PFSK-1 (cell line): ENCODE results near the gene SH3GL1.

ENCODE experiments used
- FOXP2 ChIP-seq: optimal IDR thresholded peaks from 2 replicates; pipeline ENCODE3; 2011; ENCODE audit warnings: borderline replicate concordance, control low read depth, inconsistent platforms; ENCODE audit not compliant: insufficient read depth; ENCODE audit errors: extremely low read length, extremely low read depth
- POLR2AphosphoS5 ChIP-seq: IDR thresholded peaks from 2 replicates; pipeline ENCODE4 v1.6.1; 2012; ENCODE audit warnings: low read depth, mild to moderate bottlenecking, control low read depth, low read length, moderate library complexity
- SIN3A ChIP-seq: IDR thresholded peaks from 2 replicates; pipeline ENCODE4 v1.6.1; 2012; ENCODE audit warnings: mild to moderate bottlenecking, low read length, moderate library complexity, borderline replicate concordance; ENCODE audit not compliant: insufficient read depth
- TAF1 ChIP-seq: IDR thresholded peaks from 2 replicates; pipeline ENCODE4 v1.6.1; 2012; ENCODE audit warnings: low read length, control low read depth, borderline replicate concordance; ENCODE audit not compliant: insufficient read depth
- TF ChIP-seq, protein P1 (sequence below), 2 experiments: IDR thresholded peaks; 2 replicates each; pipeline versions ENCODE4 v1.6.1 to v1.8.0; 2011 to 2012; ENCODE audit warnings: low read depth in 2 of 2, low read length in 2 of 2, control low read depth in 1 of 2, inconsistent platforms in 1 of 2, mild to moderate bottlenecking in 1 of 2, moderate library complexity in 1 of 2; ENCODE audit not compliant: insufficient read depth in 1 of 2

The SH3GL1 gene

DNA sequence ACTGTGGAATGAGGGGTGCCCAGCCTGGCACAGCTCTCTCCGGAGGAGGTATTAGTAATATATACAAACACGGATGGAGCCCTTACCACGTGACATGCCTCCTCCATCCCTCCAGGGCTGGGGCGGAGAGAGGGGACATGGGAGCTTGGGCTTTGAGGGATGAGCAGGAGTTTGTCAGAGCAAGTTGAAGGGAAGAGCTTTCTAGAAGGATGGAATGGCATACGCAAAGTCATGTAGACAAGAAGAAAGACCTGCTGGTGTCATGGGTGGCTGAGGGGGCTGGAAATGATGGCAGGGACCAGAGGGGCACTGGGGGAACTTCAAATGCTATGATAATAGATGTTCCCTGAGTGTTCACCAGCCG lies 54.3 kb downstream of the SH3GL1 start:
- TF ChIP-seq POLR2AphosphoS5 (no peak), FOXP2 (no peak), TAF1 (no peak), SIN3A (no peak)
- TF ChIP-seq, protein P1, sequence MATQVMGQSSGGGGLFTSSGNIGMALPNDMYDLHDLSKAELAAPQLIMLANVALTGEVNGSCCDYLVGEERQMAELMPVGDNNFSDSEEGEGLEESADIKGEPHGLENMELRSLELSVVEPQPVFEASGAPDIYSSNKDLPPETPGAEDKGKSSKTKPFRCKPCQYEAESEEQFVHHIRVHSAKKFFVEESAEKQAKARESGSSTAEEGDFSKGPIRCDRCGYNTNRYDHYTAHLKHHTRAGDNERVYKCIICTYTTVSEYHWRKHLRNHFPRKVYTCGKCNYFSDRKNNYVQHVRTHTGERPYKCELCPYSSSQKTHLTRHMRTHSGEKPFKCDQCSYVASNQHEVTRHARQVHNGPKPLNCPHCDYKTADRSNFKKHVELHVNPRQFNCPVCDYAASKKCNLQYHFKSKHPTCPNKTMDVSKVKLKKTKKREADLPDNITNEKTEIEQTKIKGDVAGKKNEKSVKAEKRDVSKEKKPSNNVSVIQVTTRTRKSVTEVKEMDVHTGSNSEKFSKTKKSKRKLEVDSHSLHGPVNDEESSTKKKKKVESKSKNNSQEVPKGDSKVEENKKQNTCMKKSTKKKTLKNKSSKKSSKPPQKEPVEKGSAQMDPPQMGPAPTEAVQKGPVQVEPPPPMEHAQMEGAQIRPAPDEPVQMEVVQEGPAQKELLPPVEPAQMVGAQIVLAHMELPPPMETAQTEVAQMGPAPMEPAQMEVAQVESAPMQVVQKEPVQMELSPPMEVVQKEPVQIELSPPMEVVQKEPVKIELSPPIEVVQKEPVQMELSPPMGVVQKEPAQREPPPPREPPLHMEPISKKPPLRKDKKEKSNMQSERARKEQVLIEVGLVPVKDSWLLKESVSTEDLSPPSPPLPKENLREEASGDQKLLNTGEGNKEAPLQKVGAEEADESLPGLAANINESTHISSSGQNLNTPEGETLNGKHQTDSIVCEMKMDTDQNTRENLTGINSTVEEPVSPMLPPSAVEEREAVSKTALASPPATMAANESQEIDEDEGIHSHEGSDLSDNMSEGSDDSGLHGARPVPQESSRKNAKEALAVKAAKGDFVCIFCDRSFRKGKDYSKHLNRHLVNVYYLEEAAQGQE (IDR thresholded peaks at IDR 0.05; ENCODE audit: insufficient read depth in 1 of 2, low read depth in 2 of 2, low read length in 2 of 2) = no peak

DNA sequence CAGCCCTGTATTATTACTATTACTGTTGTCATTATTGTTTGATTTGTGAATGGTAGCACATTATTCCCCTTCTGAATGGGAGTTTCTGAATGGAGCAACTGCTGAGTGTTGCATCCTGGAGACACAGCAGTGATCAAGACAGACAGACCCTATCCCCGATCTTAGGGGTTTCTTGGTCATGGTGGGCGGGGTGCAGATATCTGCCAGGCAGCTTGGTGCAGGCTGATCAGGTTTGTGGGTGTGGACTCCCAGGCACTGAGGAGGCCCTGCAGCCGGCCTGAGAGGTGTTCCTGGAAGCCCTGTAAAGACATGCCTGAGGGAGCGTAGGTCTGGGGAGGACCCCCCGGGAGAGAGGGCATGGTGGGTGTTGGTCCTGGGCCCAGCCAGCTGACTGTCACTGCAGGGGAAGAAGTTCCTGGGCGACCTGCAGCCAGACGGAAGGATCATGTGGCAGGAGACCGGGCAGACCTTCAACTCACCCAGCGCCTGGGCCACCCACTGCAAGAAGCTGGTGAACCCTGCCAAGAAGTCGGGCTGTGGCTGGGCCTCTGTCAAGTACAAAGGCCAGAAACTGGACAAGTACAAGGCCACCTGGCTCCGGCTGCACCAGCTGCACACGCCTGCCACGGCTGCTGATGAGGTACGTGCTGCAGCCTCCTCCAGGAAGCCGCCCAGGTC lies 54.9 kb downstream of the SH3GL1 start:
- TF ChIP-seq SIN3A (no peak), TAF1 (no peak), POLR2AphosphoS5 (no peak)

DNA sequence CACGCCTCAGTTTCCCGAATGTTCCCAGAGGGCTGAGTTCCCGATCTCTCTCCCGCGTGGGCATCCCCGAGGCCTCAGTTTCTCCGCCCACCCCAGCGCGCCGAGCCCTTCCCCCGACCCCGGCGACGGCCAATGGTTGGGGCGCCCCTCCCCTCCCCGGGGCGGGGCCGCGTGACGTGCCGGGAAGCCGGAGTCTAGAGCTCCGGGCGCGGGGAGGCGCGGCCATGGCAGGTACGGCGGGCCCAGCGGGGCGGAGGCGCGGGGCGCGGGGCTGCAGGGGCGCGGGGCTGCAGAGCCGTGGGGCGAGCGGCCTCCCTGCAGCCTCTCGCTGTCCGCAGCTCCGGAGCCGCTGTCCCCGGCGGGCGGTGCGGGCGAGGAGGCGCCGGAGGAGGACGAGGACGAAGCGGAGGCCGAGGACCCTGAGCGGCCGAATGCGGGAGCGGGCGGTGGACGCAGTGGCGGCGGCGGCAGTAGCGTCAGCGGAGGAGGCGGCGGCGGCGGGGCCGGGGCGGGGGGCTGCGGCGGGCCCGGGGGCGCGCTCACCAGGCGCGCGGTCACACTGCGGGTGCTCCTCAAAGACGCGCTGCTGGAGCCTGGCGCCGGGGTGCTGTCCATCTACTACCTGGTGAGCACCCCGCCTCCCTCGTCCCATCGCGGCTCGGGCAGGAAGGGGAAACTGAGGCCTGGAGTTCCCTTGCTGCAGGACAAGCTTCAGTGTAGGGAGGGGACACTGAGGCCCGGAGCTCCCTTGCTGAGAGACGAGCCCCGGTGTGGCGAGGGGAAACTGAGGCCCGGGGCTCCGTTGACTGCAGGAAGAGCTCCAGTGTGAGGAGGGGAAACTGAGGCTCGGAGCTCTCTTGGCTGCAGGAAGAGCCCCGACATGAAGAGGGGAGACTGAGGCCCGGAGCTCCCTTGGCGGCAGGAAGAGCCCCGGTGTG lies 56.7 kb downstream of the SH3GL1 start, which contains the start of gene MPND:
TSS of gene MPND (plus strand) at position 193 of the 938 bp plus-strand sequence. CDS start at position 225, 32 bp downstream.
- peak; percentile 9; the same call in 1 of the 2 replicates for TF ChIP-seq TAF1
- TF ChIP-seq, protein P1 (IDR thresholded peaks at IDR 0.05; ENCODE audit: insufficient read depth in 1 of 2, low read depth in 2 of 2, low read length in 2 of 2) = no peak
- no peak for TF ChIP-seq SIN3A
- peak; percentile 41 for TF ChIP-seq FOXP2
- TF ChIP-seq POLR2AphosphoS5 = no peak; the same call in 1 of the 2 replicates

DNA sequence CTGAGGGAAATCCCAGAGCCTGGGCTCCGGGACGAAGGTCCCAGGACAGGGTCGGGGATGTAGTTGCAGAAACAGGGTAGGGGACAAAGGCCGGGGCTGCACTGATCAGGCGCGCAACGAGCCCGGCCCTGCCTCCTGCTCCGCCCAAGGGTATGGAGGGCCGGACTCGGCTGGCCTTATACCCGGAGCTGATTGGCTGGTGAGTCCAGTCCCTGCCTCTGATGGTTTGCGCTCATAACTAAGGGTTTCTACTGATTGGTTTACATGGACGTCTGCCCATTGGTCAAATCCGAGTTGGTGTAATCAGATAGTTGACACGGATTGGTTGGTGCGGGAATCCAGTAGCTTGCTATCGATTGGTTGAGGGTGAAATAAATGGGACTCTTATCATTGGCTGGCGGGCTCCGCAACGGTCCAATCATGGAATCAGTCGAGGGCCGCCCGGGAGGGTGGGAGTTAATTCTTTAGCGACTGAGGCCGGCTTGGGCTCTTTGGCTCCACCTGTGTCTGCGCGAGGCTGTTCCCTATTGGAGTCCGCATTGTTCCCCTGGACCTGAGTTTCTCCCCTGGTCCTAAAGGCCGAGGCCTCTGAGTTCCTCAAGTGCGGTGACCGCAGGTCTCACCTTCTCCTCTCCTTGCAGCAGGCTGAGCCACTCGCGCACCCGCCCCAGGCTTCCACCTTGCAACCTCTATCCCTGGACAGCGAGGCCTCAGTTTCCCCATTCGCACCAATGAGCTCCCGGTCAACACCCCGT lies 57.6 kb downstream of the SH3GL1 start:
- TF ChIP-seq, protein P1 (IDR thresholded peaks at IDR 0.05; ENCODE audit: insufficient read depth in 1 of 2, low read depth in 2 of 2, low read length in 2 of 2) = no peak
- no peak for TF ChIP-seq SIN3A
- peak; percentile 98 for TF ChIP-seq POLR2AphosphoS5
- no peak for TF ChIP-seq FOXP2
- peak; percentile 57 for TF ChIP-seq TAF1

DNA sequence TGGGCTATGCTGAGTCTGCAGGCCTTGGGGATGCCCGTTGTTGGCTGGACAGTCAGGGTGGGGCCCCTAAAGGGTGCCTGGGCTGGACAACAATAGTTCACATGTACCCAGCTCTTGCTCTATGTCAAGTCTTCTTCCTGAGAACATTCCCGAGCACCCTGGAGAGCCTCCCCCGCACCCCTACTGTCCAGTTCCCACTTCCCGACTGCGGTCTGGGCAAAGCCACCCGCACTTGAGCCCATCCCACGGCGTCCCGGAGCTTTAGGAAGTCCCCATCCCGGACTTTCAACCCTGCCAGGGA lies 58.1 kb downstream of the SH3GL1 start:
- TF ChIP-seq SIN3A = no peak
- TF ChIP-seq TAF1 = no peak
- TF ChIP-seq, protein P1 (IDR thresholded peaks at IDR 0.05; ENCODE audit: insufficient read depth in 1 of 2, low read depth in 2 of 2, low read length in 2 of 2) = no peak
- TF ChIP-seq POLR2AphosphoS5 = no peak
- TF ChIP-seq FOXP2 = no peak
